GM18870 (cell line): ENCODE results near the gene MAN1A2.
A peak's percentile ranks its signal among the peaks of the same experiment; 100 is the strongest.
"Not testable (repeated sequence)": the region's sequence is repeated elsewhere in the genome, so short reads cannot be mapped to it uniquely, and the experiment has no call there.

Experiments
- ATAC-seq: cut with Tn5 transposase; IDR thresholded peaks from one replicate; pipeline ENCODE4 v1.9.1; 2021; ENCODE audit warnings: moderate library complexity; ENCODE audit not compliant: unreplicated experiment

The MAN1A2 gene

GRCh38 chr1:117367046-117368025 lies at the start of gene MAN1A2:
TSS of gene MAN1A2 (plus strand) at chr1:117367449. CDS start at chr1:117368184, 735 bp downstream.
- ATAC-seq, result peak; percentile 25

GRCh38 chr1:117318011-117318410 lies 49.2 kb upstream of the MAN1A2 start:
- no peak for ATAC-seq

- no peak for ATAC-seq
Measured at GRCh38 chr1:117318426-117318825, 48.8 kb upstream of the MAN1A2 start.

GRCh38 chr1:117320515-117320914 lies 46.7 kb upstream of the MAN1A2 start:
- no peak for ATAC-seq

GRCh38 chr1:117321680-117322609 lies 45.3 kb upstream of the MAN1A2 start:
- no peak for ATAC-seq

GRCh38 chr1:117324357-117324756 lies 42.9 kb upstream of the MAN1A2 start:
- no peak for ATAC-seq

GRCh38 chr1:117326035-117326434 lies 41.2 kb upstream of the MAN1A2 start:
- not testable (repeated sequence) for ATAC-seq

- no peak for ATAC-seq
Measured at GRCh38 chr1:117327011-117327410, 40.2 kb upstream of the MAN1A2 start.

- ATAC-seq, result no peak
Measured at GRCh38 chr1:117335376-117336086, 31.7 kb upstream of the MAN1A2 start.

- ATAC-seq, result no peak
Measured at GRCh38 chr1:117336088-117336817, 31.0 kb upstream of the MAN1A2 start.

- no peak for ATAC-seq
Measured at GRCh38 chr1:117339866-117340700, 27.2 kb upstream of the MAN1A2 start.

- no peak for ATAC-seq
Measured at GRCh38 chr1:117341123-117341522, 26.1 kb upstream of the MAN1A2 start.

- no peak for ATAC-seq
Measured at GRCh38 chr1:117342397-117342796, 24.9 kb upstream of the MAN1A2 start.

GRCh38 chr1:117346206-117346928 lies 20.9 kb upstream of the MAN1A2 start:
- no peak for ATAC-seq

GRCh38 chr1:117347907-117348306 lies 19.3 kb upstream of the MAN1A2 start:
- ATAC-seq, result no peak

GRCh38 chr1:117352695-117353094 lies 14.6 kb upstream of the MAN1A2 start:
- not testable (repeated sequence) for ATAC-seq

- not testable (repeated sequence) for ATAC-seq
Measured at GRCh38 chr1:117357833-117358603, 9.2 kb upstream of the MAN1A2 start.

GRCh38 chr1:117358604-117358887 lies 8.7 kb upstream of the MAN1A2 start:
- ATAC-seq, result not testable (repeated sequence)
